Inferior parietal cortex (tissue), 1 donor: ENCODE data around the gene POLE2.
A peak's percentile ranks its signal among the peaks of the same experiment; 100 is the strongest.
"Not testable (repeated sequence)": the region's sequence is repeated elsewhere in the genome, so short reads cannot be mapped to it uniquely, and the experiment has no call there.

Experiments used
- DNase-seq: peaks from one replicate; pipeline ENCODE4 v3.0.0-alpha.2; 2016; ENCODE audit errors: extremely low spot score

POLE2 gene

DNA sequence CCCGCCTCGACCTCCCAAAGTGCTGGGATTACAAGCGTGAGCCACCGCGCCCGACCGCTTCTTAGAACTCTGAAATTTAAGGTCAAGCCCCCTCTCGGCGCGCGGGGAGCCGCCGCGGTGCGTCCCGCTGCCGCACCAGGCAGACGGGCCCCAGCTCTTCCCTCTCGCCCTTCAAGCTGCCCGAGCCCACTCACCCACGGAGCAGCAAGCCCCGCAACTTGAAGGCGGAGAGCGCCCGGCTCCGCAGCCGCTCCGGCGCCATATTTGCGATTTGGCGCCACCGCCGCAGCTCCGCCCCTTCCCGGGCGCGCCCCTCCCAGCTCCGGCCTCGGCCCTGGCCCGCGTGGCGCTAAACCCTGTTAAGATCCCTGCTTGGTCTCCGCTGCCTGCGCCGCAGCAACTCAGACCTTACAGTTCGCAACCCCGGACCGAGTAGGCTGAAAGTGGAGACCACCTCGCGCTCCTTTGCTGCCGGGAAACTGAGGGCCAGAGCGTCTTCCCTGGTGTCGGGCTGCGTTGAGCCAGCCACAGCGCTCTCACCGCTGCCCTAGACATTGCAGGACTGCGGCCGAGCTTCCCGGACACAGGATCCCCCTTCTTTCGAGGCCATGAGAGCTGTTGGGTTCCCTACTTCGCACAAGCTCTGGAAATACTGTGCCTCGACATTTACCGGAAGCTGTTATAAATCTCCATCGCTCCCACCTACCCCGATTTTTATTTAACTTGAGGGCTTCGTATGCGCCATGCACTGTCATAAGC is at the start of gene POLE2:
Gene POLE2, minus strand, starts transcription at position 273 of the 759 bp plus-strand sequence. Its CDS starts 11 bp downstream, at position 262.
- DNase-seq: peak; percentile 67

DNA sequence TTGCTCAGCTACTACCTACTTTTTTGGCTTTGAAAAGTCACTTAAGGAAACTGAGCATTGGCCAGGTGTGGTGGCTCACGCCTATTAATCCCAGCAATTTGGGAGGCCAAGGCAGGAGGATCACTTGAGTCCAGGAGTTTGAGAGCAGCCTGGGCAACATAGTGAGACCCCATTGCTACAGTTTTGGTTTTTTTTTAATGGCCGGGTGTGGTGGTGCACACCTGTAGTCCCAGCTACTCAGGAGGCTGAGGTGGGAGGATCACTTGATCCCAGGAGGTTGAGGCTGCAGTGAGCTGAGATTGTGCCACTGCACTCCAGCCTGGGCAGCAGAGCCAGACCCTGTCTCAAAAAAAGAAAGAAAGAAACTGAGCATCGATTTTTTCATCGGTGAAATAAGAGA is 47.7 kb upstream of the POLE2 start:
- DNase-seq: not testable (repeated sequence)

- no peak for DNase-seq
Observed at GRCh38 chr14:49733836-49734235, 45.8 kb upstream of the POLE2 start.

DNA sequence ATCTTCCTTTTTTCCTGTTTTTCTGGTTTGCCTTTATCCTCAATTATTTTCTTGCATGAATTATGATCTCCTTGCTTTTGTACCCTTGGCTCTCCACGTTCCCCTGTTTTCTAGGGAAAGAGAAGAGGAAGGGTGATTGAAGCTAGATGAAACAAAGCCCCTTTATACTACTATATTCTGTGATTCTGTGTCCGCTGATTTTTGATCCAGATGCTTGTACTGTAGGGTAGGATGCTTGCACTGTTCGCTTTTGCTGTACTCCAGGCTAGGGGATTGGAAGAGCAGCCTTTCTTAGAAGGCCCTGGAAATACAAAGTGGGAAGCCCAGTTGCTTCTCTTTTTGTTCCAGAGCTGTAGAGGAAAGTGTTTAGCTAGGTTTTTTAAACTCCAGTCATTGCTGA is 44.9 kb upstream of the POLE2 start:
- peak; percentile 21 for DNase-seq

DNA sequence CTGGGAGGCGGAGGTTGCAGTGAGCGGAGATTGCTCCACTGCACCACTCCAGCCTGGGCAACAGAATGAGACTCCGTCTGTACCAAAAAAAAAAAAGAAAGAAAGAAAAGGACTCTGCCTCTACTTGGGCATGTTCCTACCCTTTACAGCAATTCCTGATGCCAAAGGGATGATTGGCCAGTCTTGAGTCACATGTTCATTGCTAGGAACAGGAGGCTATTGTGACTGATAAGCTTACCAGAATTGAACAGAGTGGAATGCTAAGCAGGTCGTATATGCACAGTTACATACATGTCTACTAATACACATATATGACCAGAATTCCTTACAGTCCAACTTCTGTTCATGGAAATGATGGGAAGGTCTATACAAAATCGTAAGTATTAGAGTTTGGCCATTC is 39.2 kb upstream of the POLE2 start:
- DNase-seq: no peak

DNA sequence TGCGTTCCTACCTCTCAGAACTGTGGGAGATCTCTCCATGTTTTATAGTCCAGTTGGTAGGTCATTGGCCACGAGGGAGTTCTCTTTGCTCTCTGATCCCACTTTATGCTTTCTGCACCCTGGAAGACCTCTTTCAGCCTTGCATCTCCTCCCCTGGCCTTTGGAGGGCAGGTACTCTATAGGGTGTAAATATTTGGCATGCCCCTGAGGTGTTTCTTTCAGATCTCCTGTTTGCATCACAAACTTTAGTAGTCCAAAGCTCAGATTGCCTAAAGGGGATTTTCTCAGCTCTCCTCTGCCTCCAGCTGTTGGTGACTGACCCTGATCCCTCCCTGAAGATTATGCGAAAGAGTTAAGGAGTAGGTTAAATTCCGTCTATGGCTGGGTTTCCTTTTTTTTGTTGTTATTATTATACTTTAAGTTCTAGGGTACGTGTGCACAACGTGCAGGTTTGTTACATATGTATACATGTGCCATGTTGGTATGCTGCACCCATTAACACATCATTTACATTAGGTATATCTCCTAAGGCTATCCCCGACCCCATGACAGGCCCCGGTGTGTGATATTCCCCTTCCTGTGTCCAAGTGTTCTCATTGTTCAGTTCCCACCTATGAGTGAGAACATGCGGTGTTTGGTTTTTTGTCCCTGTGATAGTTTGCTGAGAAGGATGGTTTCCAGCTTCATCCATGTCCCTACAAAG is 33.9 kb upstream of the POLE2 start:
- not testable (repeated sequence) for DNase-seq

DNA sequence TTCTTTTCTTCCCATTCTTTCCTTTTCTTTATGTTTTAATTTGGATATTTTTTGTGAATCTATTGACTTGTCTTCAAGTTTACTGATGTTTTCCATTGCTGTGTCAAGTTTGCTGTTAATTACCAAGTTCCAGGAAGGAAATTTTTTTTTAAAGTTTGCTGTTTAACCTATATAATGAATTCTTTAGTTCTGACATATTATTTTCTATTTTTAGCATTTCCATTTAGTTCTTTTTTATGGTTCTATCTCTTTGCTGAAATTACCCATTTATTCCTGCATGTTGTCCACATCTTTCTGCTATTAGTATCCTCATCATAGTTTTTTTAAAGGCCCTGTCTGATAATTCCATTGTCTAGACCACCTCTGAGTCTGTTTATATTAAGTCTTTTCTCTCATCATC is 32.7 kb upstream of the POLE2 start:
- DNase-seq: no peak

GRCh38 chr14:49710993-49711392 is 23.0 kb upstream of the POLE2 start:
- not testable (repeated sequence) for DNase-seq

DNA sequence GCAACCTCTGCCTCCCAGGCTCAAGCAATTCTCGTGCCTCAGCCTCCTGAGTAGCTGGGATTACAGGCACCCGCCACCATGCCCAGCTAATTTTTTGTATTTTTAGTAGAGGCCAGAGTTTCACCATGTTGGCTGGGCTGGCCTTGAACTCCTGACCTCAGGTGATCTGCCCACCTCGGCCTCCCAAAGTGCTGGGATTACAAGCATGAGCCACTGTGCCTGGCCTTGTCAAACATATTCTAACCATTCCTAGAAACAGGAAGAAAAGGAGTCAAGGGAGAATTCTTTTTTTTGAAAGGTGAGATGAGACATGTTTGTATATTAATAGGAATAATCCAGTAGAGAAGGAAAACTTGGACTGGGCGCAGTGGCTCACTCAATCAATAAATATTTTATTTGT is 16.5 kb upstream of the POLE2 start:
- not testable (repeated sequence) for DNase-seq

DNA sequence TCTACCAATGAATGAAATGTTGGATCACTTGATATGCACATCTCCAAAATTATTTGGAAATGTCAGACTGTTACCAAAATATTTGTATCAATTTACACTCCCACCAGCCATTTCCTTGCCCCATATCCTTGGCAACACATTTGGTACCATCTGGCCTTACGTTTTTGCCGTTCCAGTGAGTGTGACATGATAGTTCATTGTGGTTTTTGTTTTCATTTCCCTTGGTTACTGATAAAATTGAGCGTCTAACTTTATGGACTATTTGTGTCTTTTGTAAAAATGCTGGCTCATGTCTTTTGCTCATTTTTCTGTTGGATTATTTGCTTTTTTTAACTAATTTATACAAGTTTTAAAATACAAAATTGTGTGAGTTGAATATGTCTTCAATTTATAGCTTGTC is 16.0 kb upstream of the POLE2 start:
- no peak for DNase-seq

DNA sequence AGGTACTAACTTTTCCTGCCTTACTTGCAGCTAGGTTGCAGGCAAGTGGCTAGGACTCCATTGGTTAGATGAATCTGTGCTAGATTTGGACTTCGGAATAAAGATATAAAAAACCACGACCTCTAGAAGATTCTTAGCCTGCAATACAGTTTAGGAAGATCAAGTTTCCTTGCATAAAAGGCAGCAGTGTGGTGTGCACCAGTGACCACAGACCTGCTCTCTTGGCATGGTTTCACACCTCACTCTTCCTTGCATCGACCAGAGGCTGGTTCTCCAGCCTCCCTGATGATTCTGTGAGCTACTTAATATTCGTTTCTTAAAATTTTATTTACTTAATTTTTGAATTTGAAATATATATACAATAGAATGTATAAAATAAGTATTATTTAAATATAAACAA is 14.7 kb upstream of the POLE2 start:
- no peak for DNase-seq

GRCh38 chr14:49693735-49694124 is 5.7 kb upstream of the POLE2 start:
- DNase-seq: not testable (repeated sequence)

GRCh38 chr14:49692811-49693734 is 5.1 kb upstream of the POLE2 start, which contains the start of gene KLHDC1:
TSS of gene KLHDC1 (plus strand) at chr14:49693120. CDS start at chr14:49693195, 75 bp downstream.
- peak; percentile 80 for DNase-seq

GRCh38 chr14:49692193-49692757 is 4.3 kb upstream of the POLE2 start:
- no peak for DNase-seq

GRCh38 chr14:49691031-49691430 is 3.0 kb upstream of the POLE2 start:
- no peak for DNase-seq

DNA sequence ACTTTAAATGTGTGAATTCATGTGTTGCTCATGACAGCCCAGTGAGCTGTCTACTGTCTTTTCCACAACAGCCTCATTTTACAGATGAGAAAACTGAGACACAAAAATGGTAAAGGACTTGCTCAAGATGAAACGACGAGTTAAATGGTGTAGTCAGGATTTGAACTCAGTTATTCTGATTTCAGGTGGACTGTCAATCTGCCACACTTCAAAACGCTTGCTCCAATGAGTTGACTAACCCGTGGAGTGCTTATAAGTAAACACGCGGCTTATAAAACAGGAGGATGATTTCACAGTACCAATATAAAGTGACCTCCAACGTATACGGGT is 652 bp upstream of the POLE2 start:
- no peak for DNase-seq

- no peak for DNase-seq
Observed at GRCh38 chr14:49686425-49686824, 1.6 kb downstream of the POLE2 start.

DNA sequence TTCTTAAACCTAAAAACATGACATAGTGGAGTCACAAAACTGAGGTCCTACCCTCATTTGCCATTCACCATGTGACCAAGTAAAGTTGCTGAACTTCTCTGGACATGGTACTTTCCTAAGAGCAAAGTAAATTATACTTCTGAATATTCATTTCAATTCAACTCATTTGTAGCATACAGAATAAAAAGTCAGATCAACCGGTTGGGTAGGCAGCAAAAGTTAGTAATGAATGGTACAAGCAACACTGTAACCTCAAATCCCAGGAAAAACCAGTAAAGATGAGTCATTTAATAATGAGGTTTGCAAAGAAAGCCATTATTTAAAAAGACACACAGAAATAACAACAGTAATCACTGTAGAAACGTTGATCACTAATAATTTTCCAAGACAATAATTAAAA is 8.7 kb downstream of the POLE2 start:
- no peak for DNase-seq

- DNase-seq: no peak
Observed at GRCh38 chr14:49677643-49678042, 10.4 kb downstream of the POLE2 start.

- no peak for DNase-seq
Observed at GRCh38 chr14:49673586-49673985, 14.4 kb downstream of the POLE2 start.

- no peak for DNase-seq
Observed at GRCh38 chr14:49670475-49670874, 17.5 kb downstream of the POLE2 start.
